IMR-90 (cell line): Measurements from ENCODE around the gene TBP. TPM values are rescaled to one million over a fixed set of nuclear protein-coding genes. Genes with fewer than 3 reads are reported as not detected.
"Not testable (repeated sequence)": the region's sequence is repeated elsewhere in the genome, so short reads cannot be mapped to it uniquely, and the experiment has no call there.

Source experiments
- ATAC-seq: fragments of 200-7000 bp; cut with Tn5 transposase; 2 replicates; pipeline ENCODE4 v1.9.1; 2020; ENCODE audit warnings: low read depth, mild to moderate bottlenecking, moderate library complexity
- BruUV-seq: library from RNA; stranded (reverse); fragments of 400-500 nt; replicated peaks from 2 replicates; lab custom pipeline; 2021; lab: Mats Ljungman, UMichigan
- CTCF ChIA-PET: fragments of 300-600 bp; formaldehyde crosslinking; extraction: SDS; loops from one replicate; lab custom pipeline; 2021; ENCODE audit warnings: antibody characterized with exemption; lab: Yijun Ruan, JAX
- POLR2A ChIA-PET: fragments of 300-600 bp; sonication (Branson Sonifier 250); formaldehyde crosslinking; loops from one replicate; lab custom pipeline; 2022; ENCODE audit warnings: antibody characterized with exemption; ENCODE audit not compliant: unreplicated experiment; lab: Charles Lee
- DNase-seq: peaks from one replicate; pipeline ENCODE4 v3.0.0; 2013
- H2AFZ ChIP-seq: replicated peaks from 2 replicates; pipeline ENCODE3; 2013; ENCODE audit warnings: low read length, mild to moderate bottlenecking; ENCODE audit not compliant: poor library complexity
- H2AK5ac ChIP-seq: 2 replicates; pipeline ENCODE4 v1.6.1; 2013; ENCODE audit warnings: low read depth, low read length, inconsistent platforms
- H2AK9ac ChIP-seq: replicated peaks from 2 replicates; pipeline ENCODE3; 2013; ENCODE audit warnings: mild to moderate bottlenecking, low read depth, low read length, moderate library complexity; ENCODE audit not compliant: poor library complexity
- H2BK120ac ChIP-seq: 2 replicates; pipeline ENCODE4 v1.6.1; 2013; ENCODE audit warnings: low read depth, low read length, inconsistent platforms
- H2BK15ac ChIP-seq: 3 replicates; pipeline ENCODE4 v1.6.1; 2013; ENCODE audit warnings: low read depth, low read length, inconsistent platforms
- H2BK20ac ChIP-seq: 2 replicates; pipeline ENCODE4 v1.6.1; 2013; ENCODE audit warnings: low read depth, mild to moderate bottlenecking, inconsistent platforms, low read length, moderate library complexity
- H2BK5ac ChIP-seq: 2 replicates; pipeline ENCODE4 v1.6.1; 2013; ENCODE audit warnings: mild to moderate bottlenecking, low read depth, low read length, inconsistent platforms; ENCODE audit not compliant: poor library complexity, severe bottlenecking
- H3K14ac ChIP-seq: replicated peaks from 2 replicates; pipeline ENCODE4 v1.6.1; 2013; ENCODE audit warnings: low read depth, low read length, inconsistent platforms
- H3K18ac ChIP-seq: 2 replicates; pipeline ENCODE4 v1.6.1; 2013; ENCODE audit warnings: low read depth, low read length, control low read depth
- H3K23ac ChIP-seq: 2 replicates; pipeline ENCODE4 v1.6.1; 2013; ENCODE audit warnings: low read depth, low read length, inconsistent platforms
- H3K27ac ChIP-seq: 2 replicates; pipeline ENCODE4 v1.5.1; 2013; ENCODE audit warnings: mild to moderate bottlenecking, control low read depth, low read length; ENCODE audit not compliant: insufficient read depth
- H3K27me3 ChIP-seq: 2 replicates; pipeline ENCODE4 v1.6.1; 2013; ENCODE audit warnings: low read length; ENCODE audit not compliant: control insufficient read depth, insufficient read depth
- H3K36me3 ChIP-seq: 2 replicates; pipeline ENCODE4 v1.6.1; 2013; ENCODE audit warnings: low read length, mixed read lengths; ENCODE audit not compliant: control insufficient read depth, insufficient read depth
- H3K4ac ChIP-seq: 2 replicates; pipeline ENCODE4 v1.6.1; 2013; ENCODE audit warnings: low read depth, low read length, inconsistent platforms
- H3K4me1 ChIP-seq: 2 replicates; pipeline ENCODE4 v1.6.1; 2013; ENCODE audit warnings: low read length, mixed read lengths; ENCODE audit not compliant: control insufficient read depth, insufficient read depth
- H3K4me2 ChIP-seq: 2 replicates; pipeline ENCODE4 v1.6.1; 2013; ENCODE audit warnings: low read depth, mild to moderate bottlenecking, control low read depth, low read length, moderate library complexity
- H3K4me3 ChIP-seq: 2 replicates; pipeline ENCODE4 v1.5.1; 2013; ENCODE audit warnings: low read depth, mild to moderate bottlenecking, control low read depth, low read length, moderate library complexity; ENCODE audit not compliant: insufficient read depth
- H3K56ac ChIP-seq: 2 replicates; pipeline ENCODE4 v1.6.1; 2013; ENCODE audit warnings: low read length, inconsistent platforms; ENCODE audit not compliant: insufficient read depth; ENCODE audit errors: extremely low read depth
- H3K79me1 ChIP-seq, 2 experiments: 2 replicates each; pipeline ENCODE4 v1.6.1; 2013; ENCODE audit warnings: low read length in 2 of 2, inconsistent platforms in 1 of 2, low read depth in 1 of 2
- H3K9ac ChIP-seq: 2 replicates; pipeline ENCODE4 v1.6.1; 2013; ENCODE audit warnings: low read depth, low read length, control low read depth
- H3K9me1 ChIP-seq: 2 replicates; pipeline ENCODE4 v1.6.1; 2013; ENCODE audit warnings: low read length, inconsistent platforms; ENCODE audit not compliant: insufficient read depth
- H3K9me3 ChIP-seq: 2 replicates; pipeline ENCODE4 v1.6.1; 2013; ENCODE audit warnings: low read length; ENCODE audit not compliant: control insufficient read depth, insufficient read depth
- H4K20me1 ChIP-seq: 2 replicates; pipeline ENCODE4 v1.6.1; 2013; ENCODE audit warnings: low read length, inconsistent platforms; ENCODE audit not compliant: insufficient read depth
- H4K5ac ChIP-seq: 2 replicates; pipeline ENCODE4 v1.6.1; 2013; ENCODE audit warnings: mild to moderate bottlenecking, low read depth, low read length, control low read depth
- H4K8ac ChIP-seq, 2 experiments: 2 replicates each; pipeline ENCODE4 v1.6.1; 2013; ENCODE audit warnings: low read depth in 2 of 2, low read length in 2 of 2, control low read depth in 1 of 2, inconsistent platforms in 1 of 2
- H4K91ac ChIP-seq: 2 replicates; pipeline ENCODE4 v1.6.1; 2013; ENCODE audit warnings: low read depth, low read length, inconsistent platforms; ENCODE audit not compliant: insufficient read depth
- WGBS, 2 experiments: methylation state at CpG; one replicate each; pipeline versions ENCODE4 v1.1.5 to v1.1.7; 2013; ENCODE audit warnings: missing lambda C conversion rate in 2 of 2; ENCODE audit not compliant: insufficient read length in 1 of 2; ENCODE audit errors: extremely low coverage in 2 of 2; 5-methylcytosine and 5-hydroxymethylcytosine counted together
- dilution Hi-C: fragments of 300-500 bp; cut with HindIII; formaldehyde crosslinking; loops from one replicate; pipeline ENCODE4 v1.14.3; 2018; ENCODE audit warnings: low sequenced_read_pairs; ENCODE audit not compliant: unreplicated experiment
- in situ Hi-C: fragments of 300-500 bp; cut with MboI; formaldehyde crosslinking; loops from 3 replicates; pipeline ENCODE4 v1.14.3; 2019; ENCODE audit warnings: low sequenced_read_pairs, inconsistent platforms, mixed read lengths
- intact Hi-C: fragments of 100-400 bp; cut with micrococcal nuclease; formaldehyde crosslinking; loops from 2 replicates; pipeline ENCODE4 v1.10.0; 2022
- polyA plus RNA-seq, 3 experiments: library from polyadenylated mRNA; depleted of rRNA; stranded (reverse); fragments of >200 nt; gene quantifications; 2 replicates each; pipeline ENCODE4 v1.2.3, GENCODE V29; 2012; ENCODE audit warnings: low replicate concordance in 1 of 3
- total RNA-seq: library from RNA; depleted of rRNA; stranded (reverse); fragments of >200 nt; gene quantifications from 2 replicates; pipeline ENCODE4 v1.2.3, GENCODE V29; 2012

TBP gene
- total and polyA plus RNA-seq, 2 of the 4 experiments (the other 2 are of a cell fraction), result 8.8 to 12.5 TPM

DNA sequence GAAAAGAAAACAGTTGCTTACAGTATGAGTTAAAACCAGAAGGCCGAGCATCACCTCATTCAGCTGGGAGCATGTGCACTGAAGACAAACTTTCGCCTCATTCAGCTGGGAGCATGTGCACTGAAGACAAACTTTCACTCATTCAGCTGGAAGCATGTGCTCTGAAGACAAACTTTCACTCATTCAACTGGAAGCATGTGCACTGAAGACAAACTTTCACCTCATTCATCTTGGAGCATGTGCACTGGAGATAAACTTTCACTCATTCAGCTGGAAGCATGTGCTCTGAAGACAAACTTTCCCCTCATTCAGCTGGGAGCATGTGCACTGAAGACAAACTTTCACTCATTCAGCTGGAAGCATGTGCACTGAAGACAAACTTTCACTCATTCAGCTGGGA lies 46.4 kb upstream of the TBP start:
- H4K5ac ChIP-seq, H3K9me3 ChIP-seq, H2BK120ac ChIP-seq, H3K9me1 ChIP-seq, DNase-seq, intact Hi-C loops, H3K4me1 ChIP-seq, POLR2A ChIA-PET, H2BK5ac ChIP-seq, BruUV-seq, H2BK15ac ChIP-seq, H2AK5ac ChIP-seq, H3K14ac ChIP-seq, H4K20me1 ChIP-seq, dilution Hi-C loops, ATAC-seq, H3K4me2 ChIP-seq, H3K18ac ChIP-seq, H3K36me3 ChIP-seq, H3K4ac ChIP-seq, H4K8ac ChIP-seq, H3K56ac ChIP-seq, H3K23ac ChIP-seq, H3K27me3 ChIP-seq, H2AFZ ChIP-seq, H4K91ac ChIP-seq, in situ Hi-C loops, H2AK9ac ChIP-seq, H2BK20ac ChIP-seq, H3K9ac ChIP-seq, H3K27ac ChIP-seq, H3K4me3 ChIP-seq, H3K79me1 ChIP-seq: not testable (repeated sequence)
- CTCF ChIA-PET, result interaction anchor here (1.0 to 1.7 kb wide), 2 partner anchors 676 to 718 kb away, joined by 3 to 6 read pairs; no protein-coding TSS in a partner anchor
- WGBS, 2 experiments, result no CpG with 5 or more reads among the region's 2 CpGs

DNA sequence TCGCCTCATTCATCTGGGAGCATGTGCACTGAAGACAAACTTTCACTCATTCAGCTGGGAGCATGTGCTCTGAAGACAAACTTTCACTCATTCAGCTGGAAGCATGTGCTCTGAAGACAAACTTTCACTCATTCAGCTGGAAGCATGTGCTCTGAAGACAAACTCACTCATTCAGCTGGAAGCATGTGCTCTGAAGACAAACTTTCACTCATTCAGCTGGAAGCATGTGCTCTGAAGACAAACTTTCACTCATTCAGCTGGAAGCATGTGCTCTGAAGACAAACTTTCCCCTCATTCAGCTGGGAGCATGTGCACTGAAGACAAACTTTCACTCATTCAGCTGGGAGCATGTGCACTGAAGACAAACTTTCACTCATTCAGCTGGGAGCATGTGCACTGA lies 45.9 kb upstream of the TBP start:
- H3K18ac ChIP-seq, ATAC-seq, H3K9ac ChIP-seq, H2BK15ac ChIP-seq, H3K4ac ChIP-seq, in situ Hi-C loops, POLR2A ChIA-PET, dilution Hi-C loops, H4K91ac ChIP-seq, intact Hi-C loops, H3K4me1 ChIP-seq, H3K56ac ChIP-seq, H2AFZ ChIP-seq, H3K9me3 ChIP-seq, H3K9me1 ChIP-seq, H2BK120ac ChIP-seq, H3K27me3 ChIP-seq, DNase-seq, H3K14ac ChIP-seq, H3K4me2 ChIP-seq, H2BK20ac ChIP-seq, H3K23ac ChIP-seq, H2AK9ac ChIP-seq, H3K36me3 ChIP-seq, H4K20me1 ChIP-seq, H3K79me1 ChIP-seq, H4K8ac ChIP-seq, H2BK5ac ChIP-seq, H3K27ac ChIP-seq, H3K4me3 ChIP-seq, BruUV-seq, CTCF ChIA-PET, H4K5ac ChIP-seq, H2AK5ac ChIP-seq: not testable (repeated sequence)
- no CpG with 5 or more reads among the region's 1 CpG for WGBS, 2 experiments
